ENCODE data around the gene IFNA6.

IFNA6 gene

GRCh38 chr9:21348430-21348970 is 2.2 kb downstream of the IFNA6 start:
- no peak for DNase-seq (ENCODE audit: low read depth)
- no peak overlapping the region for H3K4me3 ChIP-seq (ENCODE audit: low read depth, low read length)
- TF ChIP-seq CTCF (IDR thresholded peaks at IDR 0.05; ENCODE audit: low read depth, low read length, missing control alignments) = no peak

- no peak for DNase-seq (ENCODE audit: low read depth)
- TF ChIP-seq CTCF (IDR thresholded peaks at IDR 0.05; ENCODE audit: low read depth, low read length, missing control alignments) = no peak
- H3K4me3 ChIP-seq (ENCODE audit: low read depth, low read length) = no peak overlapping the region
These were observed 10.0 kb downstream of the IFNA6 start for GRCh38 chr9:21340735-21341134.

GRCh38 chr9:21336457-21336856 is 14.2 kb downstream of the IFNA6 start:
- no peak for TF ChIP-seq CTCF (IDR thresholded peaks at IDR 0.05; ENCODE audit: low read depth, low read length, missing control alignments)
- no peak for DNase-seq (ENCODE audit: low read depth)
- no peak overlapping the region for H3K4me3 ChIP-seq (ENCODE audit: low read depth, low read length)

- peak within 1 kb of the TSS; percentile 95 for H3K4me3 ChIP-seq (ENCODE audit: low read depth, low read length)
- no peak for TF ChIP-seq CTCF (IDR thresholded peaks at IDR 0.05; ENCODE audit: low read depth, low read length, missing control alignments)
- peak; percentile 72 for DNase-seq (ENCODE audit: low read depth)
These were observed 15.7 kb downstream of the IFNA6 start, which contains the start of gene KLHL9 for GRCh38 chr9:21334701-21335632. TSS of gene KLHL9 (minus strand) at chr9:21335404. CDS start at chr9:21334859, 545 bp downstream.

GRCh38 chr9:21333226-21333625 is 17.5 kb downstream of the IFNA6 start:
- DNase-seq (ENCODE audit: low read depth) = no peak
- no peak overlapping the region for H3K4me3 ChIP-seq (ENCODE audit: low read depth, low read length)
- no peak for TF ChIP-seq CTCF (IDR thresholded peaks at IDR 0.05; ENCODE audit: low read depth, low read length, missing control alignments)

- no peak overlapping the region for H3K4me3 ChIP-seq (ENCODE audit: low read depth, low read length)
- no peak for TF ChIP-seq CTCF (IDR thresholded peaks at IDR 0.05; ENCODE audit: low read depth, low read length, missing control alignments)
- no peak for DNase-seq (ENCODE audit: low read depth)
These were observed 18.8 kb downstream of the IFNA6 start for GRCh38 chr9:21331676-21332402.

Data from GM12864 (cell line).